ENCODE data around the gene ALPL. TPM values are rescaled to one million over a fixed set of nuclear protein-coding genes. Genes with fewer than 3 reads are reported as not detected.

ALPL gene
- total and polyA plus RNA-seq, 2 of the 4 experiments (the other 2 are of a cell fraction) = 0.54 to 2.2 TPM

GRCh38 chr1:21624571-21625389 is 115.6 kb downstream of the ALPL start:
- Histone ChIP-seq H4K20me1 (ENCODE audit: insufficient read depth, low read length) (no peaks in the 10 kb centered on the region), H3K4me1 (ENCODE audit: control insufficient read depth, insufficient read depth, low read length) (no peaks in the 10 kb centered on the region), H3K27ac (ENCODE audit: insufficient read depth, low read length) (no peak overlapping the region), H2AK5ac (ENCODE audit: low read depth, low read length) (no peak overlapping the region), H3K18ac (ENCODE audit: low read depth, low read length) (no peak overlapping the region), H2AK9ac (replicated peaks; ENCODE audit: low read depth, low read length, poor library complexity) (peak overlapping the region; percentile 19), H2BK5ac (ENCODE audit: low read depth, low read length, poor library complexity, severe bottlenecking) (no peak overlapping the region), H3K79me1 (ENCODE audit: low read depth in 1 of 2, low read length in 2 of 2) (no peaks in the 10 kb centered on the region), H3K4me2 (ENCODE audit: low read depth, low read length) (no peak overlapping the region), H3K9me1 (ENCODE audit: insufficient read depth, low read length) (0 out of 2 replicates have a peak, but pooled peaks cover 3% of the 10 kb centered on the region), H3K23ac (ENCODE audit: low read depth, low read length) (no peak overlapping the region), H3K9ac (ENCODE audit: low read depth, low read length) (no peak overlapping the region), H2BK20ac (ENCODE audit: low read depth, low read length) (no peak overlapping the region), H3K4ac (ENCODE audit: low read depth, low read length) (no peak overlapping the region), H3K36me3 (ENCODE audit: control insufficient read depth, insufficient read depth, low read length) (no peaks in the 10 kb centered on the region), H4K8ac (ENCODE audit: low read depth in 2 of 2, low read length in 2 of 2) (no peak overlapping the region), H3K56ac (ENCODE audit: extremely low read depth, insufficient read depth, low read length) (no peak overlapping the region), H2AFZ (replicated peaks; ENCODE audit: low read length, poor library complexity) (peak overlapping the region; percentile 39), H3K4me3 (ENCODE audit: insufficient read depth, low read depth, low read length) (no peak overlapping the region), H4K91ac (ENCODE audit: insufficient read depth, low read depth, low read length) (no peak overlapping the region), H2BK120ac (ENCODE audit: low read depth, low read length) (no peak overlapping the region), H3K9me3 (ENCODE audit: control insufficient read depth, insufficient read depth, low read length) (no peaks in the 10 kb centered on the region), H2BK15ac (ENCODE audit: low read depth, low read length) (no peak overlapping the region), H3K14ac (replicated peaks; ENCODE audit: low read depth, low read length) (no peak overlapping the region), H4K5ac (ENCODE audit: low read depth, low read length) (no peak overlapping the region), H3K27me3 (ENCODE audit: control insufficient read depth, insufficient read depth, low read length) (peaks cover 71% of the 10 kb centered on the region)
- 19% methylated on average over 5 of the region's 11 CpGs; no CpG with 5 or more reads in 1 of the 2 experiments for WGBS, 2 experiments (ENCODE audit: extremely low coverage in 2 of 2, insufficient read length in 1 of 2)
- ATAC-seq (ENCODE audit: low read depth) (no peak), DNase-seq (no peak)
- dilution Hi-C loops (cut with HindIII; ENCODE audit: low sequenced_read_pairs, unreplicated experiment) = no loop called here
- POLR2A ChIA-PET (ENCODE audit: unreplicated experiment) = no interaction called here
- CTCF ChIA-PET = no interaction called here
- intact Hi-C loops (cut with micrococcal nuclease) = no loop called here
- BruUV-seq (replicated peaks) = no TSS peak
- in situ Hi-C loops (cut with MboI; ENCODE audit: low sequenced_read_pairs) = no loop called here
- TF ChIP-seq MAZ (IDR thresholded peaks at IDR 0.05; ENCODE audit: borderline replicate concordance, low read depth, low read length) (no peak), RFX5 (IDR thresholded peaks at IDR 0.05; ENCODE audit: low read depth, low read length) (no peak), SMC3 (IDR thresholded peaks at IDR 0.05; ENCODE audit: low read depth, low read length) (no peak), POLR2A (IDR thresholded peaks at IDR 0.05; ENCODE audit: low read depth, low read length) (no peak), RAD21 (IDR thresholded peaks at IDR 0.05; ENCODE audit: low read length) (no peak), MAFK (IDR thresholded peaks at IDR 0.05; ENCODE audit: low read depth, low read length) (no peak), MXI1 (IDR thresholded peaks at IDR 0.05; ENCODE audit: borderline replicate concordance, low read depth, low read length) (no peak), NFE2L2 (IDR thresholded peaks at IDR 0.05; ENCODE audit: low read depth, low read length) (no peak)

Measured in IMR-90 (cell line).